ENCODE measurements around the gene GRAMD4. TPM values are rescaled to one million over a fixed set of nuclear protein-coding genes. Genes with fewer than 3 reads are reported as not detected.

Gene GRAMD4
- total RNA-seq, 2 experiments from 2014 or later = 50.4 to 52.0 TPM

GRCh38 chr22:46660604-46661201 is 40.5 kb downstream of the GRAMD4 start:
- H3K27ac Mint-ChIP-seq = peak overlapping the region; percentile 94
- intact Hi-C loops (cut with micrococcal nuclease) = loop anchor here (1.0 kb wide), 2 partner anchors 14 to 46 kb away; no protein-coding TSS in a partner anchor
- no peaks in the 10 kb centered on the region for H3K27me3 Mint-ChIP-seq
- H3K36me3 Mint-ChIP-seq = no peaks in the 10 kb centered on the region
- H3K4me1 Mint-ChIP-seq (ENCODE audit: low read depth) = peaks cover 23% of the 10 kb centered on the region
- no peaks in the 10 kb centered on the region for H3K9me3 Mint-ChIP-seq
- DNase-seq = peak; percentile 42
- ChIA-PET CTCF (interaction anchor here (2.3 kb wide), 1 partner anchor 97 kb away, joined by 7 read pairs; no protein-coding TSS in a partner anchor), POLR2A (no interaction called here)
- H3K4me3 Mint-ChIP-seq = peak overlapping the region; percentile 57

- peak; percentile 82 for DNase-seq
- POLR2A ChIA-PET = no interaction called here
- intact Hi-C loops (cut with micrococcal nuclease) = loop anchor here (1.0 kb wide), 2 partner anchors 13 to 47 kb away; no protein-coding TSS in a partner anchor
Observed at GRCh38 chr22:46661221-46661851, 41.1 kb downstream of the GRAMD4 start.

GRCh38 chr22:46662226-46662625 is 42.0 kb downstream of the GRAMD4 start:
- Mint-ChIP-seq H3K4me1 (ENCODE audit: low read depth) (peaks cover 23% of the 10 kb centered on the region), H3K9me3 (no peaks in the 10 kb centered on the region), H3K4me3 (no peak overlapping the region), H3K27ac (peak overlapping the region; percentile 94), H3K36me3 (no peaks in the 10 kb centered on the region), H3K27me3 (no peaks in the 10 kb centered on the region)
- no peak for DNase-seq
- POLR2A ChIA-PET = no interaction called here
- CTCF ChIA-PET = interaction anchor here (1.7 kb wide), 1 partner anchor 99 kb away, joined by 5 read pairs; no protein-coding TSS in a partner anchor
- intact Hi-C loops (cut with micrococcal nuclease) = no loop called here

More at GRCh38 chr22:46661221-46661851, 41.1 kb downstream of the GRAMD4 start:
- H3K9me3 Mint-ChIP-seq = no peaks in the 10 kb centered on the region
- H3K27me3 Mint-ChIP-seq = no peaks in the 10 kb centered on the region
- CTCF ChIA-PET = interaction anchor here (2.3 kb wide), 1 partner anchor 98 kb away, joined by 7 read pairs; no protein-coding TSS in a partner anchor
- H3K27ac Mint-ChIP-seq = peak overlapping the region; percentile 94
- no peaks in the 10 kb centered on the region for H3K36me3 Mint-ChIP-seq
- peaks cover 23% of the 10 kb centered on the region for H3K4me1 Mint-ChIP-seq (ENCODE audit: low read depth)
- H3K4me3 Mint-ChIP-seq = peak overlapping the region; percentile 57

- CTCF ChIA-PET = interaction anchor here (1.7 kb wide), 1 partner anchor 99 kb away, joined by 5 read pairs; no protein-coding TSS in a partner anchor
- Mint-ChIP-seq H3K9me3 (no peaks in the 10 kb centered on the region), H3K4me3 (no peak overlapping the region), H3K36me3 (no peaks in the 10 kb centered on the region), H3K27ac (peak overlapping the region; percentile 42), H3K27me3 (no peaks in the 10 kb centered on the region), H3K4me1 (ENCODE audit: low read depth) (peaks cover 23% of the 10 kb centered on the region)
- intact Hi-C loops (cut with micrococcal nuclease) = no loop called here
- POLR2A ChIA-PET = no interaction called here
- no peak for DNase-seq
Observed at GRCh38 chr22:46663001-46663400, 42.8 kb downstream of the GRAMD4 start.

GRCh38 chr22:46663436-46664100 is 43.4 kb downstream of the GRAMD4 start:
- Mint-ChIP-seq H3K27ac (peak overlapping the region; percentile 28), H3K4me1 (ENCODE audit: low read depth) (peaks cover 23% of the 10 kb centered on the region), H3K27me3 (no peaks in the 10 kb centered on the region), H3K36me3 (no peaks in the 10 kb centered on the region), H3K9me3 (no peaks in the 10 kb centered on the region), H3K4me3 (no peak overlapping the region)
- intact Hi-C loops (cut with micrococcal nuclease) = no loop called here
- DNase-seq = no peak
- ChIA-PET CTCF (interaction anchor here (1.7 kb wide), 1 partner anchor 100 kb away, joined by 5 read pairs; no protein-coding TSS in a partner anchor), POLR2A (no interaction called here)

- H3K4me1 Mint-ChIP-seq (ENCODE audit: low read depth) = peaks cover 23% of the 10 kb centered on the region
- H3K4me3 Mint-ChIP-seq = no peak overlapping the region
- intact Hi-C loops (cut with micrococcal nuclease) = no loop called here
- H3K27ac Mint-ChIP-seq = peak overlapping the region; percentile 28
- ChIA-PET CTCF (no interaction called here), POLR2A (no interaction called here)
- H3K36me3 Mint-ChIP-seq = peaks cover 4% of the 10 kb centered on the region
- no peaks in the 10 kb centered on the region for H3K9me3 Mint-ChIP-seq
- no peak for DNase-seq
- H3K27me3 Mint-ChIP-seq = no peaks in the 10 kb centered on the region
Observed at GRCh38 chr22:46664301-46664855, 44.2 kb downstream of the GRAMD4 start.

- peaks cover 4% of the 10 kb centered on the region for H3K36me3 Mint-ChIP-seq
- H3K27me3 Mint-ChIP-seq = no peaks in the 10 kb centered on the region
- intact Hi-C loops (cut with micrococcal nuclease) = no loop called here
- no peak overlapping the region for H3K27ac Mint-ChIP-seq
- DNase-seq = no peak
- CTCF ChIA-PET = interaction anchor here (1.0 kb wide), 1 partner anchor 101 kb away, joined by 3 read pairs; no protein-coding TSS in a partner anchor
- no peaks in the 10 kb centered on the region for H3K9me3 Mint-ChIP-seq
- no peak overlapping the region for H3K4me3 Mint-ChIP-seq
- peaks cover 18% of the 10 kb centered on the region for H3K4me1 Mint-ChIP-seq (ENCODE audit: low read depth)
- POLR2A ChIA-PET = no interaction called here
Observed at GRCh38 chr22:46665151-46665695, 45.0 kb downstream of the GRAMD4 start.

GRCh38 chr22:46665751-46666280 is 45.6 kb downstream of the GRAMD4 start:
- DNase-seq = no peak
- Mint-ChIP-seq H3K9me3 (no peaks in the 10 kb centered on the region), H3K4me3 (no peak overlapping the region), H3K36me3 (peaks cover 4% of the 10 kb centered on the region), H3K27ac (no peak overlapping the region), H3K4me1 (ENCODE audit: low read depth) (peaks cover 12% of the 10 kb centered on the region), H3K27me3 (no peaks in the 10 kb centered on the region)
- intact Hi-C loops (cut with micrococcal nuclease) = no loop called here
- CTCF ChIA-PET = interaction anchor here (1.0 kb wide), 1 partner anchor 102 kb away, joined by 3 read pairs; no protein-coding TSS in a partner anchor
- POLR2A ChIA-PET = no interaction called here

- Mint-ChIP-seq H3K36me3 (peaks cover 4% of the 10 kb centered on the region), H3K27ac (no peak overlapping the region), H3K9me3 (no peaks in the 10 kb centered on the region), H3K4me3 (no peak overlapping the region), H3K27me3 (no peaks in the 10 kb centered on the region), H3K4me1 (ENCODE audit: low read depth) (peaks cover 4% of the 10 kb centered on the region)
- POLR2A ChIA-PET = no interaction called here
- no peak for DNase-seq
- CTCF ChIA-PET = interaction anchor here (1.0 kb wide), 1 partner anchor 103 kb away, joined by 3 read pairs; no protein-coding TSS in a partner anchor
- intact Hi-C loops (cut with micrococcal nuclease) = no loop called here
Observed at GRCh38 chr22:46666577-46667244, 46.5 kb downstream of the GRAMD4 start.

GRCh38 chr22:46667245-46667623 is 47.0 kb downstream of the GRAMD4 start:
- Mint-ChIP-seq H3K4me1 (ENCODE audit: low read depth) (peaks cover under 1% of the 10 kb centered on the region), H3K27me3 (no peaks in the 10 kb centered on the region), H3K27ac (no peak overlapping the region), H3K36me3 (peaks cover 4% of the 10 kb centered on the region), H3K4me3 (no peak overlapping the region), H3K9me3 (no peaks in the 10 kb centered on the region)
- intact Hi-C loops (cut with micrococcal nuclease) = no loop called here
- ChIA-PET CTCF (no interaction called here), POLR2A (no interaction called here)
- no peak for DNase-seq

- CTCF ChIA-PET = no interaction called here
- intact Hi-C loops (cut with micrococcal nuclease) = no loop called here
- H3K36me3 Mint-ChIP-seq = peaks cover 4% of the 10 kb centered on the region
Observed at GRCh38 chr22:46668116-46668515, 47.9 kb downstream of the GRAMD4 start.

More at GRCh38 chr22:46668116-46668515, 47.9 kb downstream of the GRAMD4 start:
- DNase-seq = no peak
- POLR2A ChIA-PET = no interaction called here
- Mint-ChIP-seq H3K27ac (no peak overlapping the region), H3K27me3 (no peaks in the 10 kb centered on the region), H3K4me3 (no peak overlapping the region), H3K9me3 (no peaks in the 10 kb centered on the region), H3K4me1 (ENCODE audit: low read depth) (peaks cover 9% of the 10 kb centered on the region)

Measured in activated CD4-positive, alpha-beta memory T cell treated with anti-CD3 and anti-CD28 coated beads for 36 hours (primary cell).